HL-60/S4 treated with retinoic acid at 250 ng/mL for 4 days and 3 days (cell line): ENCODE results near the gene ANKRD61.
"Not testable (repeated sequence)": the region's sequence is repeated elsewhere in the genome, so short reads cannot be mapped to it uniquely, and the experiment has no call there.

Experiments
- in situ Hi-C: fragments of 300-500 bp; cut with MboI; formaldehyde crosslinking; loops from 2 replicates; pipeline ENCODE4 v1.7.0; 2022; ENCODE audit warnings: low sequenced_read_pairs

ANKRD61 gene

GRCh38 chr7:6030988-6031387 is at the start of gene ANKRD61:
ANKRD61 (plus strand) TSS chr7:6031376; CDS start chr7:6031376, 0 bp downstream.
- in situ Hi-C loops = no loop called here

GRCh38 chr7:5987061-5987460 is 44.1 kb upstream of the ANKRD61 start:
- in situ Hi-C loops = not testable (repeated sequence)

- in situ Hi-C loops = no loop called here
These were observed 33.9 kb upstream of the ANKRD61 start for GRCh38 chr7:5997210-5997808.

- in situ Hi-C loops = no loop called here
These were observed 23.8 kb upstream of the ANKRD61 start for GRCh38 chr7:6007386-6007785.

GRCh38 chr7:6007835-6008590 is 23.2 kb upstream of the ANKRD61 start:
- in situ Hi-C loops = not testable (repeated sequence)

- in situ Hi-C loops = no loop called here
These were observed 22.2 kb upstream of the ANKRD61 start, which contains the start of the genes AIMP2 and PMS2 for GRCh38 chr7:6008668-6009611. AIMP2 (plus strand) TSS chr7:6009272; CDS start chr7:6009364, 92 bp downstream. PMS2 (minus strand) TSS chr7:6009049; CDS start chr7:6009019, 30 bp downstream.

GRCh38 chr7:6010370-6010769 is 20.8 kb upstream of the ANKRD61 start:
- in situ Hi-C loops = not testable (repeated sequence)

- in situ Hi-C loops = no loop called here
These were observed 19.6 kb upstream of the ANKRD61 start for GRCh38 chr7:6011541-6011940.

GRCh38 chr7:6012355-6013104 is 18.6 kb upstream of the ANKRD61 start:
- in situ Hi-C loops = no loop called here

GRCh38 chr7:6015917-6016652 is 15.1 kb upstream of the ANKRD61 start:
- in situ Hi-C loops = no loop called here

GRCh38 chr7:6016653-6016966 is 14.6 kb upstream of the ANKRD61 start:
- in situ Hi-C loops = no loop called here

GRCh38 chr7:6020371-6021286 is 10.5 kb upstream of the ANKRD61 start:
- in situ Hi-C loops = no loop called here

GRCh38 chr7:6022707-6023106 is 8.5 kb upstream of the ANKRD61 start:
- in situ Hi-C loops = no loop called here

- in situ Hi-C loops = no loop called here
These were observed 7.2 kb upstream of the ANKRD61 start for GRCh38 chr7:6023974-6024435.

GRCh38 chr7:6026011-6026819 is 5.0 kb upstream of the ANKRD61 start:
- in situ Hi-C loops = no loop called here

- in situ Hi-C loops = no loop called here
These were observed 4.3 kb upstream of the ANKRD61 start for GRCh38 chr7:6026820-6027311.

GRCh38 chr7:6027806-6028365 is 3.3 kb upstream of the ANKRD61 start:
- in situ Hi-C loops = no loop called here
